IPS-18a (cell line): ENCODE data around the gene C5orf47.
A peak's percentile ranks its signal among the peaks of the same experiment; 100 is the strongest.

ENCODE experiments used
- H3K27ac ChIP-seq: one replicate; pipeline ENCODE4 v1.5.1; 2013; ENCODE audit warnings: low read length
- H3K27me3 ChIP-seq: one replicate; pipeline ENCODE4 v1.6.1; 2013; ENCODE audit warnings: mild to moderate bottlenecking, low read length; ENCODE audit not compliant: control insufficient read depth, insufficient read depth
- H3K36me3 ChIP-seq: one replicate; pipeline ENCODE4 v1.6.1; 2013; ENCODE audit warnings: low read depth, low read length; ENCODE audit not compliant: control insufficient read depth
- H3K4me1 ChIP-seq: one replicate; pipeline ENCODE4 v1.6.1; 2013; ENCODE audit warnings: low read depth, low read length; ENCODE audit not compliant: control insufficient read depth
- H3K4me3 ChIP-seq: one replicate; pipeline ENCODE4 v1.5.1; 2013; ENCODE audit warnings: low read length
- H3K9ac ChIP-seq: one replicate; pipeline ENCODE4 v1.6.1; 2013; ENCODE audit warnings: mild to moderate bottlenecking, low read length, moderate library complexity
- H3K9me3 ChIP-seq: one replicate; pipeline ENCODE4 v1.6.1; 2013; ENCODE audit warnings: low read depth, low read length; ENCODE audit not compliant: control insufficient read depth

Gene C5orf47

DNA sequence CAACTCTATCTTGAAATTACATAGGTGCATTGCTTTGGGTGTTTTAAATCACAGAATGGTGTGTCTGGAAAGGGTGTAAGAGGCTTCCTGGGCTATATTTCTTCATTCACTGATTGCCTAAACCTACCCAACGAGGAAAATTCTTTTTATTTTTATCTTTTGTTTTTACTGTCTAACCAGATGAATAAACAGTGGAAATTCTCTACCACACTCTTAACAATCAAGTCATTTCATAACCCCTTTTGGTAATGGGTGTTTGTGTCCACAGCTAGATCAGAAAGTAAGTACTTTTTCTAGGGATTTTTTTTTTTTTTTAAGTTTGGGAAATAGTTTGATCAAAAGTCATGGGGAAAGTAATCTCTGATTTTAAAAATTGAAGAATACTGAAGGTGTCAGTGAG, 27.6 kb upstream of the C5orf47 start:
- no peaks in the 10 kb centered on the region for H3K27me3 ChIP-seq
- no peaks in the 10 kb centered on the region for H3K9me3 ChIP-seq
- no peak overlapping the region for H3K9ac ChIP-seq
- H3K27ac ChIP-seq = no peak overlapping the region
- H3K36me3 ChIP-seq = no peaks in the 10 kb centered on the region
- peaks cover 23% of the 10 kb centered on the region for H3K4me1 ChIP-seq
- no peak overlapping the region for H3K4me3 ChIP-seq

DNA sequence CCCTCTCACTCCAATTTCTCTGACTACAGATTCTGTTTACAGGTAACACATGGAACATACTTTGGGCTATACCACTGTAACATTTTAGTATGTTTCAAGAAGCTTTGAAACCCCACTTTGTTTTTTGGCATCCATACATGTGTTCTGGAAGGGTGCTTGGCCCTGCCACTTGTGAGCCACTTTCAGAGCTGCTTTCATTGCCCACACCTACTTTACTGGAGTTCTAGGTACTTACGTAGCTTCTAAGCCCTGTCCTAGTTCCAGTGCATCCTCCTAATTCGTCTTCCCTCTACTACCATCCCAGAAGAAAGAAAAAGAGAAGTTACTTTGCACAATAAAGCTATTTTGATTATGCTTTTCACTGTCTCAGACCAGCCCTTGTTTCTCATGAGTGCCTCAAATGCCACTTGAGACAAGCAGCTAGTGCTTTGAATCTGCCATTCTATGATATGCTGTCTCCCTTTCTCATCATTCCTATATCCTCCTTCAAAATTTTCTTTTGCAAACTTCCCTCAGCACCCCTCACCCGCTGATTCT, 26.5 kb upstream of the C5orf47 start:
- Histone ChIP-seq H3K9me3 (no peaks in the 10 kb centered on the region), H3K27me3 (no peaks in the 10 kb centered on the region), H3K4me3 (no peak overlapping the region), H3K9ac (no peak overlapping the region), H3K36me3 (no peaks in the 10 kb centered on the region), H3K27ac (no peak overlapping the region), H3K4me1 (peaks cover 23% of the 10 kb centered on the region)

DNA sequence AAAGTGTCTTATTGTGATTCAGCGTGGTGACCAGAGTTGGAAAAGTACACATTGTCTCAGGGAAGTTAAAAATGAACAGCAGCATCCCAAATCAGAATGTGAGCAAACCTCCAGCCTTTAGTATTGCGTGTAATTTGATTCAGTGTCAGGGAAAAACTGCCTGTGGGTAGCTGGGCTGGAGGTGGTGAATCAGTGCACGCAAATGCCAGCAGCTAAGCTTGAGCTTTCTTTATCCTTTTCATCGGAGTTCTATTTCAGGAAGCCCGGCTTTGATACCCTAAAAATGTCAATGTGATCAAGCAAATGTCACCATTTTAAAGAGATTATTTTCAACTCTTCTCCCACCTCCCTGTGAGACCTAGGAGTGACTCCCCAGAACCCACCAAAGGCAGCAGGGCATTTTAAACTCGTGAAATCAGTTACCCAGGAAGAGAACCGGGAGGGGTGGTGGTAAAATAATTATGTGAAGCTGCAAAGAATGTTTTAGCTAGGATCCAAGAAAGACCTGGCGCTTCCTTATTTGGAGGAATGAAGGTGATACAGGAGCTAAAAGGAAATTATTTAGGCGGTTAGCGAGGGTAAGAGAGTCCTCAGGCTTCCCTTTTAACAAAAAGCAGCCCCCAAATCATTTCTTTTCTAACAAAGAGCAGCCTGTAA, 25.7 kb upstream of the C5orf47 start:
- no peaks in the 10 kb centered on the region for H3K27me3 ChIP-seq
- no peaks in the 10 kb centered on the region for H3K36me3 ChIP-seq
- H3K9ac ChIP-seq = peak overlapping the region; percentile 74
- peaks cover 25% of the 10 kb centered on the region for H3K4me1 ChIP-seq
- peak overlapping the region; percentile 30 for H3K4me3 ChIP-seq
- H3K27ac ChIP-seq = peak overlapping the region; percentile 84
- H3K9me3 ChIP-seq = no peaks in the 10 kb centered on the region

DNA sequence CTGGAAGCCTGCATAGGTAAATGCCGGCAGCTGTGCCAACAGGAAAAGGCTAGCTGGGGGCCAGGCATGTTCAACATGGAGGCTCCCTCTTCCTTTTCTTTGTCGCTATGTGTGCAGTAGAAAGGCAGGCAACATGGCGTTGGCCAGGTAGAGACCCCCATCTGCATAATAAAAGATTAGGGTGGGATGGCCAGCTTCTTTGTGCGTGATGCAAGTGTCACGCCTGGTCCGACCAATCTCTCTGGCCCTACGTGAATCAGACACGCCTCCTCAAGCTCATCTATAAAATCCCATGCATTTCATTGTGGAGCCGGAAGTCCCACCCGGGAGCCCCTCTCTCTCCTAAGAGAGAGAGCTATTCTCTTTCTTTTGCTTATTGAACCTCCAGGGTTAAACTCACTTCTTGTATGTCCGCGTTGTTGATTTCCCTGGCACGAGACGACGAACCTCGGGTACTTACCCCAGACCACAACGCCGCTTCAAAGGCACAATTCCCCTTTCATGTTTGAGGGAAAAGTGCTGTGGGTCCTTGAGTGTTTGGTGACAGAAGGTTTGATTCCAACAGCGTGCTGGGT, 25.0 kb upstream of the C5orf47 start:
- Histone ChIP-seq H3K4me3 (peak overlapping the region; percentile 30), H3K36me3 (no peaks in the 10 kb centered on the region), H3K27ac (peak overlapping the region; percentile 84), H3K4me1 (peaks cover 29% of the 10 kb centered on the region), H3K9ac (peak overlapping the region; percentile 74), H3K27me3 (no peaks in the 10 kb centered on the region), H3K9me3 (no peaks in the 10 kb centered on the region)

DNA sequence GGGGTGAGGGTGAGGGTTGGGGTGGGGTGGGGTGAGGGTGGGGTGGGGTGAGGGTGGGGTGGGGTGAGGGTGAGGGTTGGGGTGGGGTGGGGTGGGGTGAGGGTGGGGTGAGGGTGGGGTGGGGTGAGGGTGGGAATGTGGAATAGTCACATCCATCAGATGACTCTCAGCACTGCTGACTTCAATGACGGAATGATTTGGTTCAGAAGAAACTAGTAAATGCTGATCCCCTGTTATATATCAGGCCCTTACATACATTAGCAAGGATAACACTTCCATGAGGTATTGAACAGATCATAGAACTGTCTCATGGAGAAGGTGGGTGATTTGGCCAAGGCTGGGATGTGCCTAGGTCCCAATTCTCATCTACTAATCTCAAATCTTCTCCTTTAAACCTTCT, 24.5 kb upstream of the C5orf47 start:
- H3K9ac ChIP-seq = no peak overlapping the region
- H3K4me1 ChIP-seq = peaks cover 32% of the 10 kb centered on the region
- H3K36me3 ChIP-seq = no peaks in the 10 kb centered on the region
- H3K27me3 ChIP-seq = no peaks in the 10 kb centered on the region
- peak overlapping the region; percentile 30 for H3K4me3 ChIP-seq
- H3K27ac ChIP-seq = no peak overlapping the region
- no peaks in the 10 kb centered on the region for H3K9me3 ChIP-seq

DNA sequence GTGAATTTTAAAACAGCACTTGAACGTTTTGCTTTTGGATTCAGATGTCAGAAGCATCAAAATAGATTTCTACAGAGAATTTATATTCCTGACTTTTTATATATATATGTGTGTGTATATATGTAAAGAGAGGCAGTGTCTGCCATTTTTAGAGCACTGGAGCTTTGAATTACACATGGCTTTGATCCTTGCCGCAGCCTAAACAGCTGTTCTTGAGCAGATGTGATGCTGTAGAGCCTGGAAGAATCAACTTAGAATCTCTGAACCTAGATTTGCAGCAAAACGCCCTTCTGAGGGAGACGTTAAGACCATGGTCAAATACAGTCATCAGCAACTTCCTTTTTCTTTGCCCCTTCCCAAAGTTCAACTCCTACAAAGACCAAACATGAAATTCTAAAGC, 21.7 kb upstream of the C5orf47 start:
- H3K9me3 ChIP-seq = no peaks in the 10 kb centered on the region
- H3K27ac ChIP-seq = no peak overlapping the region
- no peak overlapping the region for H3K4me3 ChIP-seq
- H3K4me1 ChIP-seq = peaks cover 41% of the 10 kb centered on the region
- no peak overlapping the region for H3K9ac ChIP-seq
- no peaks in the 10 kb centered on the region for H3K36me3 ChIP-seq
- no peaks in the 10 kb centered on the region for H3K27me3 ChIP-seq

DNA sequence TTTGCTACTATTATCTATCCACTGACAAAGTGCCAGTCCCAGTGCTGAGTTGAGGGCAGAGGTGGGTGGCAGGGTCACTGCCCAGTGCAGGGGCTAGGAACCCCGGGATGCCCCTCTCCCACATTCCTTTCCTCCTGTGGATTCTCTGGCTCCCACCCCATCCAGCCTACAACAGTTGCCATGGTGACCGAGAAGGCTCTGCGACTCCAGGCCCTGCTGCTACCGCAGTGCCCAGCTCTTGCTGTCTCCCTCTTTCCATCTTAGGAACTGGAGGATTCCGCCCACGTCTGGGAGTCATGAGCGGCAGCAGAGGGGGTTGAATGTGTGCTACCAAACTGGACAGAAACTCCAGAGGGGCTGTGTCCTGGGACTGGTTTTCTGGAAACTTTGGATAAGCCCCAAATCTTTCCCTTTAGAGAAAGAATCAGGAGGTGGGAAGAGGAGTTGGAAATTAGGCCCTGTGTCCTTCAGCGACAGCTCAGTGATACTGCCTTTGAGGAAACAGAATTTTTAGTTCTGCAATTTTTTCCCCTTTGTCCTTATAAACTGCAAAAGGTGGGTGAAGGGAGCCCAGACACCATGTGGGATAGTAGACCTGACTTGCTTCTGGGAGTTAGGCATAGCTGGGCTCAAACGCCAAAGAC, 20.7 kb upstream of the C5orf47 start:
- H3K9me3 ChIP-seq = no peaks in the 10 kb centered on the region
- no peaks in the 10 kb centered on the region for H3K36me3 ChIP-seq
- H3K4me3 ChIP-seq = no peak overlapping the region
- peaks cover 34% of the 10 kb centered on the region for H3K4me1 ChIP-seq
- no peaks in the 10 kb centered on the region for H3K27me3 ChIP-seq
- no peak overlapping the region for H3K27ac ChIP-seq
- H3K9ac ChIP-seq = no peak overlapping the region

DNA sequence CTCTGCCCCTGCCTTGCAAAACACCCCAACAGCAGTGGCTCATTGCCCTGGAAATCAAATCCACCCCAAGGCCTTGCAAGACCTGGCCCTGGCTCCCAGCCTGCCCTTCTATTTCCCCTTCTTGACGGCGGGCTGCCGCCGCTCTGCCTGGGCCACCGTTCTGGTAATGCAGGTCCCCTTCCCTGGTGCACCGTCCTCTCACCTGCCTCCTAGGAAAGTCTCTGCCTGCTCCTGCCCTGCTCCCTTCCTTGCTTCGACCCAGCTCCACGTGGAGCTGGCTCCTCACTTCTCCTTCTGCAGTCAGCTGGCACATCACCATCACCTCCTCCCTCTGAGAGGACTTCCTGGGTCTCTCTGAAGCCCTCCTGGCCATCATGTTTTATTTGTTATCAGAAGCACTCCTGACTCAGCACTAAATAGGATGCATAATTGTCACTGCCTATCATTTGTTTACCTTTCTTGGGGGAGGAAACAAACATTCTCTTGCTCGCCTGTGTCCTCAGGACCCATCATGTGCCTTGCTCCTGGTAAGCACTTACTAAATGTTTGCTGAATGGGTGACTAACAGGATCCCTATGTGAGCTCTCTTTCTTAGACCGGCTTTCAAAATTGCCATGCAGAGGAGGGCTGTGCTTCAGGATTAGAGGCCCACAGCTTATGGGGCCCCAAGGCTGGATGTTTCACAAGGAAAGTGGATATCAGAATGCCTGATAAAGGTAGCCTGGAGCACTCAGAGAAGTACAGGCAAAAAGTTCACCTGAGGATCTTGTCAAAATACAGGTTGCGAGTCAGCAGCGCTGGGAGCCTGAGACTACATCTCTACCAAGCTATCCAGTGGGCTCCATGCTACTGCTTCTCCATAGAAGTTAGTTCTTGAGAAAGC, 19.6 kb upstream of the C5orf47 start:
- no peaks in the 10 kb centered on the region for H3K9me3 ChIP-seq
- H3K27me3 ChIP-seq = no peaks in the 10 kb centered on the region
- no peak overlapping the region for H3K27ac ChIP-seq
- H3K36me3 ChIP-seq = no peaks in the 10 kb centered on the region
- H3K9ac ChIP-seq = no peak overlapping the region
- H3K4me1 ChIP-seq = peaks cover 36% of the 10 kb centered on the region
- no peak overlapping the region for H3K4me3 ChIP-seq

DNA sequence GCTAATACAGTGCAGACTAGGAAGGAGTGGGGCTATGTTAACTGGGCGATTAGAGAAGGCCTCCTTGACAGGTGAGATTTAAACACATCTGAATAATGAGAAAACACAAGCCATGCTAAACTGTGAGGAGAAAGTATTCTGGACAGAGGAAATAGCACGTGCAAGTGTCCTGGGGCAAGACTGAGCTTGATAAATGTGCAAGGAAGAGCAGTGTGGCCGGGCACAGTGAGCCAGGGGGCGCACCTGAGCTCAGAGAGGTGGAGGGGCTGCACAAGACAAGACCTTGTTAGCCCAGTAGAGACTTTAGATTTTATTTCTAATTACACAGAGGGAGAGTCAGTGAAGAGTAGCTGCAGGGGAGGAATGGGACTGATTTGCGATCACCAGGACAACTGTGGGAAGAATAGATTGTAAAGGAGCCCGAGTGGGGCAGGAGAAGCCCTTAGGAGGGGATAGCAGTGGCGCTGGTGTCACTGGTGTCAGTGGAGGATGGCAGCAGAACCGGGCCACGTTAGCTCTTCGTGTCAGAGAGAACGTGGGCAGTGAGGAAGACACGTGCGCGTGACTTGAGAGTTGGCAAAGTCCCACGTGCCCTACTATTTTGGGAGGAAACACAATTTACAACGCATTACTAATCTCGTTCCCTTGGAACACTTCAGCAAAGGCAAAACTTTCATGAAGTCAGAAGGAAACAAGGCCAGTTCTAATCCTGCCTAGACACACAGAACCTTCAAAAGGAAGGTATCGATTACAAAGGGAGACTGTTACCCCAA, 17.9 kb upstream of the C5orf47 start:
- Histone ChIP-seq H3K9ac (no peak overlapping the region), H3K27me3 (no peaks in the 10 kb centered on the region), H3K4me1 (peaks cover 32% of the 10 kb centered on the region), H3K9me3 (no peaks in the 10 kb centered on the region), H3K27ac (no peak overlapping the region), H3K36me3 (no peaks in the 10 kb centered on the region), H3K4me3 (no peak overlapping the region)

DNA sequence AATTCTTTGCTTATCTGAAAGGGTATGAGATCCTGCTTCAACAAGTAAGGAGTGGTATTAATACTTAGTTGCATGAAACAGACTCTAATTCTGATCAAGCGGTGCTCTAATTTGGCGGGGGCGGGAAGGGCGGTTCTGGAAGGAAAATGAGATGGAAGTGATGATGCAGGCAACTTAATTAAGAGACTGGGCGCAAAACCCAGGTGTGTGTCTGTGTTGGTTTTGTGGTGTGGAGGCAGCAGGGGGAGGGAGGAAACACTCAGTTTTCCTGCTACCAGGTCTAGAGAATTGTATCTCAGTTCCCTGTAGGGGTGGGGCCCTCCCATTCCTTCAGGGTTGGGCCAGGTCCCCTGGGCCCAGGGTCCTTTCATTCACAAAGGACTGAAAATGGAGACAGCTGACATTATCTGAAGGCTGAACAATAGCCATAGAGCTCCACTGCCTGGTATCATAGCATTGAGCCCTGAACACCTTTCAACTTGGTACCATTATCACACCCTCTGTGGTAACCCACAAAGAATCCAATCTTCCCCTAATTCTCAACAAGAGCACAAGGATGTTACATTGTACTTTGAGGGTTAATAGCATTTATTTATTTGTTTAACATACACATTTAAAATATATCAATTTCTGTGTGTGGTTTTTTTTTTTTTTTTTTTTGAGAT, 17.2 kb upstream of the C5orf47 start:
- Histone ChIP-seq H3K36me3 (no peaks in the 10 kb centered on the region), H3K27ac (no peak overlapping the region), H3K4me1 (peaks cover 32% of the 10 kb centered on the region), H3K9me3 (no peaks in the 10 kb centered on the region), H3K4me3 (no peak overlapping the region), H3K27me3 (no peaks in the 10 kb centered on the region), H3K9ac (no peak overlapping the region)
